ENCODE results near the gene KCNJ6.

GRCh38 chr21:37568916-37569315 is 347.3 kb downstream of the KCNJ6 start:
- TF ChIP-seq RAD21 (IDR thresholded peaks at IDR 0.05; ENCODE audit: low read depth), result no peak
- TF ChIP-seq, protein P1, sequence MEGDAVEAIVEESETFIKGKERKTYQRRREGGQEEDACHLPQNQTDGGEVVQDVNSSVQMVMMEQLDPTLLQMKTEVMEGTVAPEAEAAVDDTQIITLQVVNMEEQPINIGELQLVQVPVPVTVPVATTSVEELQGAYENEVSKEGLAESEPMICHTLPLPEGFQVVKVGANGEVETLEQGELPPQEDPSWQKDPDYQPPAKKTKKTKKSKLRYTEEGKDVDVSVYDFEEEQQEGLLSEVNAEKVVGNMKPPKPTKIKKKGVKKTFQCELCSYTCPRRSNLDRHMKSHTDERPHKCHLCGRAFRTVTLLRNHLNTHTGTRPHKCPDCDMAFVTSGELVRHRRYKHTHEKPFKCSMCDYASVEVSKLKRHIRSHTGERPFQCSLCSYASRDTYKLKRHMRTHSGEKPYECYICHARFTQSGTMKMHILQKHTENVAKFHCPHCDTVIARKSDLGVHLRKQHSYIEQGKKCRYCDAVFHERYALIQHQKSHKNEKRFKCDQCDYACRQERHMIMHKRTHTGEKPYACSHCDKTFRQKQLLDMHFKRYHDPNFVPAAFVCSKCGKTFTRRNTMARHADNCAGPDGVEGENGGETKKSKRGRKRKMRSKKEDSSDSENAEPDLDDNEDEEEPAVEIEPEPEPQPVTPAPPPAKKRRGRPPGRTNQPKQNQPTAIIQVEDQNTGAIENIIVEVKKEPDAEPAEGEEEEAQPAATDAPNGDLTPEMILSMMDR (IDR thresholded peaks at IDR 0.05 in 2 of 3, conservative IDR thresholded peaks at IDR 0.05 in 1 of 3; ENCODE audit: borderline replicate concordance in 1 of 3, insufficient read depth in 1 of 3, low read depth in 2 of 3, low read length in 2 of 3), result no peak
- TF ChIP-seq EZH2 (IDR thresholded peaks at IDR 0.05), result no peak
- no peak for TF ChIP-seq TCF7L2 (IDR thresholded peaks at IDR 0.05; ENCODE audit: borderline replicate concordance, extremely low read depth, insufficient read depth, insufficient read length)
- TF ChIP-seq POLR2A (IDR thresholded peaks at IDR 0.05; ENCODE audit: borderline replicate concordance, extremely low read depth, insufficient read depth, insufficient read length), result no peak
- TF ChIP-seq SP1 (IDR thresholded peaks at IDR 0.05; ENCODE audit: low read depth), result no peak
- no peak for TF ChIP-seq CEBPB (IDR thresholded peaks at IDR 0.05; ENCODE audit: low read depth)

Measured in HCT116 (cell line).